Common myeloid progenitor, CD34-positive (primary cell): Measurements from ENCODE around the gene ZNF516.

ENCODE experiments used
- CTCF ChIA-PET: fragments of 350-600 bp; sonication (Branson Sonifier 250); formaldehyde crosslinking; loops from one replicate; lab custom pipeline; 2021; ENCODE audit warnings: antibody characterized with exemption; lab: Charles Lee
- POLR2A ChIA-PET: fragments of 350-600 bp; sonication (Branson Sonifier 250); formaldehyde crosslinking; loops from one replicate; lab custom pipeline; 2021; ENCODE audit warnings: antibody characterized with exemption; lab: Charles Lee
- DNase-seq, 3 donors: peaks; one replicate each; pipeline versions ENCODE4 v3.0.0 to v3.0.0-alpha.2; 2013
- H3K27ac ChIP-seq, 2 experiments: 1 replicate in 1 of 2; 2 replicates in 1 of 2; pipeline ENCODE4 v1.7.0; 2013; ENCODE audit warnings: inconsistent platforms in 2 of 2, low read length in 2 of 2, mild to moderate bottlenecking in 2 of 2, low read depth in 1 of 2, moderate library complexity in 1 of 2; ENCODE audit not compliant: severe bottlenecking in 2 of 2, insufficient read depth in 1 of 2, poor library complexity in 1 of 2
- H3K27me3 ChIP-seq, 5 experiments: replicated peaks in 2 of 5; 1 replicate in 3 of 5; 2 replicates in 2 of 5; pipeline versions ENCODE4 v1.6.1 to v1.7.0; 2013; ENCODE audit warnings: low read length in 4 of 5, mild to moderate bottlenecking in 2 of 5, moderate library complexity in 2 of 5, inconsistent platforms in 1 of 5; ENCODE audit not compliant: insufficient read depth in 5 of 5, control insufficient read depth in 4 of 5
- H3K36me3 ChIP-seq, 4 experiments: 1 replicate in 2 of 4; 2 replicates in 2 of 4; pipeline versions ENCODE4 v1.6.1 to v1.7.0; 2013; ENCODE audit warnings: low read length in 3 of 4, control low read depth in 1 of 4, mild to moderate bottlenecking in 1 of 4; ENCODE audit not compliant: control insufficient read depth in 4 of 4, insufficient read depth in 4 of 4
- H3K4me1 ChIP-seq, 4 experiments: 1 replicate in 3 of 4; 2 replicates in 1 of 4; pipeline versions ENCODE4 v1.6.1 to v1.7.1; 2013; ENCODE audit warnings: low read length in 3 of 4, mild to moderate bottlenecking in 3 of 4, control low read depth in 1 of 4, inconsistent platforms in 1 of 4, moderate library complexity in 1 of 4; ENCODE audit not compliant: control insufficient read depth in 4 of 4, insufficient read depth in 4 of 4; ENCODE audit errors: control extremely low read depth in 1 of 4
- H3K4me3 ChIP-seq, 7 experiments: 1 replicate in 4 of 7; 2 replicates in 3 of 7; pipeline versions ENCODE4 v1.5.1 to v1.7.0; 2013; ENCODE audit warnings: mild to moderate bottlenecking in 7 of 7, low read length in 6 of 7, moderate library complexity in 6 of 7, inconsistent platforms in 2 of 7, low read depth in 2 of 7, control low read depth in 1 of 7; ENCODE audit not compliant: insufficient read depth in 4 of 7, control insufficient read depth in 1 of 7; ENCODE audit errors: extremely low read depth in 1 of 7
- H3K9me3 ChIP-seq, 5 experiments: 1 replicate in 4 of 5; 2 replicates in 1 of 5; pipeline versions ENCODE4 v1.6.1 to v1.7.1; 2013; ENCODE audit warnings: low read length in 4 of 5, mild to moderate bottlenecking in 2 of 5, inconsistent platforms in 1 of 5, low read depth in 1 of 5, moderate library complexity in 1 of 5; ENCODE audit not compliant: control insufficient read depth in 4 of 5, insufficient read depth in 2 of 5; ENCODE audit errors: control extremely low read depth in 1 of 5
- WGBS: methylation state at CpG from one replicate; pipeline ENCODE4 v1.1.5; 2013; ENCODE audit not compliant: insufficient coverage; 5-methylcytosine and 5-hydroxymethylcytosine counted together

The ZNF516 gene

GRCh38 chr18:76422121-76422520, 72.9 kb downstream of the ZNF516 start:
- no peak overlapping the region for H3K27ac ChIP-seq
- WGBS, result 97% methylated on average over 8 of the region's 11 CpGs
- DNase-seq, result no peak
- no peaks in the 10 kb centered on the region for H3K9me3 ChIP-seq
- no peaks in the 10 kb centered on the region for H3K27me3 ChIP-seq
- CTCF ChIA-PET, result no interaction called here
- peaks cover 0 to 10% (median 0%) of the 10 kb centered on the region in 4 experiments for H3K36me3 ChIP-seq
- no peak overlapping the region for H3K4me3 ChIP-seq
- POLR2A ChIA-PET, result no interaction called here
- no peaks in the 10 kb centered on the region for H3K4me1 ChIP-seq

GRCh38 chr18:76421685-76422078, 73.4 kb downstream of the ZNF516 start:
- Histone ChIP-seq H3K27ac (no peak overlapping the region), H3K36me3 (peaks cover 0 to 10% (median 0%) of the 10 kb centered on the region in 4 experiments), H3K9me3 (no peaks in the 10 kb centered on the region), H3K4me1 (no peaks in the 10 kb centered on the region), H3K27me3 (no peaks in the 10 kb centered on the region), H3K4me3 (no peak overlapping the region)
- 95% methylated on average over 3 of the region's 3 CpGs for WGBS
- POLR2A ChIA-PET, result no interaction called here
- no peak for DNase-seq
- CTCF ChIA-PET, result no interaction called here

- ChIA-PET CTCF (interaction anchor here (0.7 kb wide), 1 partner anchor 12 kb away, joined by 4 read pairs; no protein-coding TSS in a partner anchor), POLR2A (no interaction called here)
- Histone ChIP-seq H3K36me3 (peaks cover 0 to 10% (median 0%) of the 10 kb centered on the region in 4 experiments), H3K27ac (no peak overlapping the region), H3K27me3 (no peaks in the 10 kb centered on the region), H3K4me1 (no peaks in the 10 kb centered on the region), H3K9me3 (no peaks in the 10 kb centered on the region), H3K4me3 (no peak overlapping the region)
- 98% methylated on average over 13 of the region's 13 CpGs for WGBS
- DNase-seq, result no peak
These were observed 74.0 kb downstream of the ZNF516 start for GRCh38 chr18:76420898-76421684.

- H3K4me1 ChIP-seq, result no peaks in the 10 kb centered on the region
- H3K27me3 ChIP-seq, result no peaks in the 10 kb centered on the region
- H3K9me3 ChIP-seq, result no peaks in the 10 kb centered on the region
- no peak overlapping the region for H3K27ac ChIP-seq
- ChIA-PET CTCF (interaction anchor here (1.0 kb wide), 1 partner anchor 58 kb away, joined by 3 read pairs; no protein-coding TSS in a partner anchor), POLR2A (no interaction called here)
- H3K4me3 ChIP-seq, result no peak overlapping the region
- no peak for DNase-seq
- H3K36me3 ChIP-seq, result peaks cover 0 to 13% (median 0%) of the 10 kb centered on the region in 4 experiments
- WGBS, result 100% methylated on average over 2 of the region's 3 CpGs
These were observed 75.2 kb downstream of the ZNF516 start for GRCh38 chr18:76419811-76420210.

- no peaks in the 10 kb centered on the region for H3K9me3 ChIP-seq
- no peak for DNase-seq
- H3K27ac ChIP-seq, result no peak overlapping the region
- peaks cover 0 to 18% (median 0%) of the 10 kb centered on the region in 4 experiments for H3K36me3 ChIP-seq
- H3K27me3 ChIP-seq, result no peaks in the 10 kb centered on the region
- H3K4me3 ChIP-seq, result no peak overlapping the region
- WGBS, result 91% methylated on average over 7 of the region's 9 CpGs
- CTCF ChIA-PET, result interaction anchor here (0.9 to 2.8 kb wide), 4 partner anchors 9 to 20 kb away, joined by 3 to 15 read pairs (median 4); no protein-coding TSS in a partner anchor
- H3K4me1 ChIP-seq, result no peaks in the 10 kb centered on the region
- POLR2A ChIA-PET, result no interaction called here
These were observed 78.1 kb downstream of the ZNF516 start for GRCh38 chr18:76416911-76417310.

DNA sequence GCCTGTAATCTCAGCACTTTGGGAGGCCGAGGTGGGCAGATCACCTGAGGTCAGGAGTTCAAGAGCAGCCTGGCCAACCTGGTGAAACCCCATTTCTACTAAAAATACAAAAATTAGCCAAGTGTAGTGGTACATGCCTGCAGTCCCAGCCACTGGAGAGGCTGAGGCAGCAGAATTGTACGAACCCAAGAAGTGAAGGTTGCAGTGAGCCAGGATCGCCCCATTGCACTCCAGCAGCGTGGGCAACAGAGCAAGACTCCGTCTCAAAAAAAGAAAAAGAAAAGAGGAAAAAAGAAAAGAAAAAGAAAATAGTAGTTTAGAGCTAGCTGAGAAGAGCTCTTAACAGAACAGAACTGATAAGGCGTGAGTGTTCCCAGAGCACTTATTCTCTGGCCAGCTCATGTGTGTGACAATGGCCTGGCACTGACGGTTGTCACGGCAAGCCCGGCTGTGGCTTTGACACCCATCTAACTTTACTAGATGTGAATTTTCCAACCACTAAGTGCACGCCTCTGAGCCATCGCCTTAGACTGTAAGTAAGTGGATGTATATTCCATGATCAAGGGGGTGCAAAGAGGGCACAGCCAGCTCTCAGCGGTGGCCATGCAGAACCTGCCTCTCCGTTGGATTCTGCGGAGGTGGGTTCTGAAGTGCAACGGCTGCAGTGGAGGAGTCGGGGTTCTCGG, 80.0 kb downstream of the ZNF516 start:
- ChIA-PET POLR2A (interaction anchor here (0.6 kb wide), 1 partner anchor 83 kb away, joined by 4 read pairs; no protein-coding TSS in a partner anchor), CTCF (interaction anchor here (1.4 to 2.8 kb wide), 2 partner anchors 16 to 19 kb away, joined by 3 to 15 read pairs; no protein-coding TSS in a partner anchor)
- Histone ChIP-seq H3K27ac (no peak overlapping the region), H3K9me3 (peaks cover 0 to under 1% (median 0%) of the 10 kb centered on the region in 5 experiments), H3K4me1 (no peaks in the 10 kb centered on the region), H3K4me3 (no peak overlapping the region), H3K27me3 (no peaks in the 10 kb centered on the region), H3K36me3 (peaks cover 0 to 11% (median 1%) of the 10 kb centered on the region in 4 experiments)
- 99% methylated on average over 11 of the region's 17 CpGs for WGBS
- no peak for DNase-seq
